HG02938 (cell line): Measurements from ENCODE around the gene MAP7D3.

Experiments used
- ATAC-seq: cut with Tn5 transposase; IDR thresholded peaks from one replicate; pipeline ENCODE4 v1.9.1; 2021; ENCODE audit warnings: mild to moderate bottlenecking, moderate library complexity; ENCODE audit not compliant: unreplicated experiment

The MAP7D3 gene

DNA sequence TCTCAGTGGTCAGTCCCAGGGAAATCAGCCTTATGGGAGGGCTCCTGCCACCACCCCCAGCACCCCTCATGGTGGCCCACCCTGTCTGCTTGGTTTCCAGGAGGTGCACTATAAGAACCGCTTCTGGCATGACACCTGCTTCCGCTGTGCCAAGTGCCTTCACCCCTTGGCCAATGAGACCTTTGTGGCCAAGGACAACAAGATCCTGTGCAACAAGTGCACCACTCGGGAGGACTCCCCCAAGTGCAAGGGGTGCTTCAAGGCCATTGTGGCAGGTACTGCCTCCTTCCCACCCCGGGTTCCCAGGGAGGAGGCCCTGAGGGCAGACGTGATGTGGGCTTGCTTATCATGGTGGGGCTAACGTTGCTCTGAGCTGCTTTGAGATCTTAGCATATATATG is 44.3 kb downstream of the MAP7D3 start:
- no peak for ATAC-seq

GRCh38 chrX:136205882-136206380 is 45.3 kb downstream of the MAP7D3 start:
- ATAC-seq = no peak

DNA sequence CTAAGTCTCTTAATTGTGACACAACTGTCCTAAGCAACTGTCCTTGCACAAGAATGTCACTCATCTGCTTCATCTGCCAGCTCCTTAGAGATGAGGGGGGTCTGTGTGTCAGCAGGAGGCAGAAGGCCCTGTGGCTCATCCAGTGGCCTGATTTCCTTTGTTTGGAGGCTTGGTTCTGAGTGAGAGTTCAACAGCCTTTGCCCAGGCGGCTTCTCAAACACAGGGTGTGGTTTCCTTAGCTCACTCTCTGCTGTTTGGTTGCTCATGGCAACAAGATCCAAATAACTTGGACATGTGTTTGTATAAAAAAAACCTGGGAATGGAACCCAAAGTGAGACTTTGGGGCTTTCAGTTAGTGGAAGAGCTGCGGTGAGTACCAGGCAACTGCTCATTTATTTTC is 46.6 kb downstream of the MAP7D3 start:
- ATAC-seq = no peak

DNA sequence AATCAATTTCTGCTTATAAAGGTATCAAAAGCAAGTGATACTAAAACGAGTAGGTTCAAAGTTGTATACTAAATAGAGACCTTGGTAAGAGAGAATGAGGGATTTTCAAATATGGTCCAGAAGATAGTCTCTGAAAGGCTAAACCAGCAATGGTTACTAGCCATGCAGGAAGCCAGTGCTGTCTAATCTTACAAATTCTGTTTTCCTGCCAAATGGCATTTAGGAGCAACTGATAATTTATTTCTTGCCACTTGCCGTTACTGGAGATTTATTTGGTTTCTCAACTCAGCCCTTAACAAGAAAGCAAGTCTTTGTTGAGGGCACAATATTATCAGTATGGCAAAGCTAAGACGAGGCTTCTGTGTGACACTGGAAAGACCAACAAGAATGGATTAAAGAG is 47.2 kb downstream of the MAP7D3 start:
- no peak for ATAC-seq

GRCh38 chrX:136203438-136203837 is 47.8 kb downstream of the MAP7D3 start:
- ATAC-seq = no peak

- ATAC-seq = no peak
These were observed 48.3 kb downstream of the MAP7D3 start for GRCh38 chrX:136202889-136203288.

DNA sequence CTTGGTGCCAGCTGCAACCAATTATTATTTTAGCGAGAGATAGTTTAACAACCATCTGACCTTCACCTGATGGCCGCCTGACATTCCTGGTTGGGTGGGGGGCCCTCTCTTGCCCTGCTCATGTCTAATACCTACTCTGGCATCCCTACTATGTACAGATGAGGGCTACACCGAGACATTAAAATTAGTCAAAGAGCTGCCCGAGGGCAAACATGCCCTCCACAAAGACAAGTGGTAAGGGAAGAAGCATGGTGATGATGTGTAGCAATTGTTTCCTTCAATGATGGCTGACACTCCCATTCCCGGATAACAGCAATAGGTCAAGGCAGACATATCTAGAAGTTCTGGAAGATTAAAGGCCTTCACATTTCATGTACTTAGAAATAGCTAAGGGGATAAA is 49.6 kb downstream of the MAP7D3 start:
- no peak for ATAC-seq

DNA sequence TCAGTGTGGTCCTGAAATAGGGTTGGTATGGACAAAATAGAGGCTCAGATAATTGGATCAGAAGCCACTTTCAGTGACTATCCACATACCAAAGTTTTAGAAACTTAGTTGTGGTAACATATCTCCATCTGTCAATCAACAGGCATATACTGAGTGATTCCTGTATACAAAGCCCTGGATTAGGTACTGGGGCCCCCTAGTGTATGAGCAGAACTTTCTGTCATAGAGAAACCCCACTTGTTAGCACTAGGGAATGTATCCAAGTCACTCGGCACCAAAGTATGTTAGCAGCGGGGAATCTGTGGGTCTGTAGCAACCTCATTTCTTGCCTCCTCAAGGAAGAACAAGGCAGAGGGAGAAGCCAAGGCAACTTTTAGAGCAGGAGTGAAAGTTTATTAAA is 50.7 kb downstream of the MAP7D3 start:
- ATAC-seq = no peak

- ATAC-seq = no peak
These were observed 51.8 kb downstream of the MAP7D3 start for GRCh38 chrX:136199365-136199764.

GRCh38 chrX:136198678-136199243 is 52.4 kb downstream of the MAP7D3 start:
- no peak for ATAC-seq

DNA sequence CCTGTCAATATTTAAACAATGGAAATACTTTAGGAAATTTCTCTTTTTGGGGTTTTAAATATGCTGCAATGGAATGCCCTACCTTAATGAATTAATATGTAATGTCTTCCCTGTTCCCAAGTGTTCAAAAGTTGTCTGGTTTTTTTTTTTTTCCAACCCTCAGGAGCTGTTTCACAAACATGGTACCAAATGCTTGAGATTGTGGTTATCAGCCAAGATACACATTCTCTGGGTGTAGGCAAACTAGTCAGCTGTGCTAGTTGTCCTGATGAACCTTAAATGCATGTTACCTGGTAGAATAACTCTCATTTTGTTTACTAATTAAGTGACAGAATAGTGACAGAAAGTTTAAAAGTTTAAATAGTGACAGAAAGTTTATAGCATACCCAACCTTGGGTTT is 53.2 kb downstream of the MAP7D3 start:
- ATAC-seq = no peak

DNA sequence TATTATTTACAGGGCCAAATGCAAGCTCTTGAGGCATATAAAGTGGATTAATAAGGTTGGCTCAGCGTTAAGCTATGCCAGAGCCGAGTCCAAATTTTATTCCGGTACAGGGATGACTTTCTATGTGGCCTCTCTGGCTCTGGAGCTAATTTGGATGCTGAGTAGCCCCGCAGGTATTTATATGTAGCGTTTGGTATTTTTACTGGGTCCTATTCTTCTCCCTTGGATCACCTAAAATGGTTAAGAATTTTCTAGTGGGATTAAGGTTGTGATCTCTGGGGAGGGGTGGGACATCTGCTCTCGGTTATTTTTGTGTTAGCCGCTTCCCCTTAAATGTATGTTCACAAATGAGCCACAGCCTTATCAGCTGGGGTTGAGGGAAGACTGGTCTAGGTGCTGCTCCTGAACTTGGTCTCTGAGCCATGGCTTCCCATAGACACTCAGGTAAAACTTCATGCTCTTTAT is 54.5 kb downstream of the MAP7D3 start:
- no peak for ATAC-seq

GRCh38 chrX:136195247-136195646 is 56.0 kb downstream of the MAP7D3 start:
- ATAC-seq = no peak

DNA sequence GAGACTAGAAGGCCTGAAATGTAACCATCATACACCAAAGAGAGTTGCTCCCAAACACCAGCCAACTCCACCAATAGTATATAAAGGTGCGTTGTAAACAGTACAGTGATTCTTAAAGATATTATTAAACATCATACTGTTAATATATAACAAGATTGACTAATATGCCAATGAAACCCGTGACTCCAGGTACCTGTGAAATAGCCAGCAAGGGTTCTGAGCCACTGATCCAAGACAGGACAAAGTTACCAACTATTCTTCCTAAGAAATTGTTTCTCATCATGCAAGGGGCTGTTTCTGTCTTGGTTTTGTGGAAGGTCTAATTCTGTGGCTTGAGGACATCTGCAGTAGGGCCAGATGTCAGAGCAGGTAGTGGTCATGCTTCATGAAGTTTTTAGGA is 56.7 kb downstream of the MAP7D3 start:
- ATAC-seq = no peak

DNA sequence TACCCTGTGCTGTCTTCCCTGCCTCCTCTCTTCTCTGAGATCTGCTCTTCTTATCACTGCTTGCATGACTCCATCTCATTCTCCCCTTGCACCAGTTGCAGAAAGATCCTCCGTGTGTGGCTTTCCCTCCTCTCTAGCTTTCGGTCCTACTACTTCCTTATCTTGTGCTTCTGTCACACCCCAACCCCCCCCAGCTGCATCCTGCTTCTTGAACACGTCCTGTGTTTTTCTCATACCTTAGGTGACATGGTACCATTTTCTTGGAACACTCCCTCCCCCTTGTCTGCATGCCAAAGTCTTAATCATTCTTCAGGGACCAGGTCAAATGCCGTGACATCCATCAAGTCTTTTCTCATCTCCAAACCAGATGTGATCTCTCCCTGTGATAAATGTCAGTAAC is 57.4 kb downstream of the MAP7D3 start:
- no peak for ATAC-seq

GRCh38 chrX:136192839-136193414 is 58.3 kb downstream of the MAP7D3 start:
- no peak for ATAC-seq

- ATAC-seq = no peak
These were observed 59.1 kb downstream of the MAP7D3 start for GRCh38 chrX:136192135-136192534.

- ATAC-seq = no peak
These were observed 60.0 kb downstream of the MAP7D3 start for GRCh38 chrX:136191171-136191570.

DNA sequence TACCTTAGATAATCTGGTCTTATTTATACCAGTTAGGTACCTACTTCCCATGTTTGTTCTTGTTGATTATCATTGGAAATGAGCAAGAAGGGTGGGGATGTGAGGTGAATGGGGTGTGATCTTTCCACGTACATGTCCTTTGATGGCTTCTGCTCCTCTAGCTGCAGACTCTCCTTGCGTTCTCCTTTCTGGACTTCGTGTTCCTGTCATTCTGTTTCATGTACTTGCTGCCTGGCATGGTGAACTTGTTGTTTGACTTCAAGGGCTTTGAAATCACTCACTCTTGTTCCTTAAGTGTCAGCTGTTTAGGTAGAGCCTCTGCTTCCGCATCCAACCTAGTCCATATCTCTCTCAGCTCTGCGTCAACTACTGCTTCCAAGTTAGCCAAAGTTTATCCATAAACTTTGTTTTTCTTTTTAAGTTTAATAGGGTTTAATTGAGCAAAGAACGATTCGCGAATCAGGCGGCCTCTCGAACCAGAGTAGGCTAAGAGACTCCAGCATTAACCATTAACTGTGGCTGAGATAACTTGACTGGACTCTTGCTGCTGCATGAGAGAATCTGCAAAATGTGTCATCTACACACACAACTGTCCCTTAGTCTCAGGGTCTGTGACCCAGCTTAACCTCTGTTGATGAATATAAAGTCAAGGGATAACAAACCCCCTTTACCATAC is 61.0 kb downstream of the MAP7D3 start:
- ATAC-seq = no peak

DNA sequence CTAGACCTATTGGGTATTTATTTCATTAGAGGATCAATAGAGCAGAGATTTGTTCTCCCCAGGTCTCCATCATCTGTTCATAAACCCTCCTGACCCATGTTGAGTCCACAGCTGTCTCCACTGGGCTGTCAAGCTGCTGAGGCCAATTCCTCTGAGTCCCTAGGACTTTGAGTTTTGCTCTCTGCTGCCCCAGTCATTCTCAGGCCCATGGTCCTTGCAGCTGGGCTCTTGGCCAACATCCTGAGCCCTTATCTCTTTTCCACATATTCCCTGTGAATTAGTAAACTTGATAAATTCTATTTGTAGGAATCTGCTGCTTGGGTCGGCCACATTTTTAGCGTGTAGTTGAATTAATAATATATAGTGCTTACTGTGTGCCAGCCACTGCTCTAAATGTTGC is 62.0 kb downstream of the MAP7D3 start:
- ATAC-seq = no peak

DNA sequence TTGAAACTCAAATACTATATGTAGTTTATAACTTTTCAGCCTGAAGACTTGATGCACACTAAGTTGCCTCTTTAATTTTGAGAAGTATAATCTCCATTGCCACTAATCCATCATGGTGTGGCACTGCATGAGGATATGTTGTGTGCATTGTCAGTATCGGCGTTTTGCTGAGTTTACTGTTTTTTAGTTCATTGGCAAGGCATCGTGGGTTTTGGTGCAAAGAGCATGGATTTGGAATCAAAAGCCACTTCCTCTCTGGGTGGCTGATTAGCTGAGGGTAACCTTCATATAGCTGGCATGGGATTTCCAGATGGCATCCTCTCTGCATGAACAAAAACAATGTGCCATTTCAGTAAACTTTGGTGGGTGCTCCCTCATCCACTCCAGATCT is 65.2 kb downstream of the MAP7D3 start:
- ATAC-seq = no peak

- ATAC-seq = no peak
These were observed 65.7 kb downstream of the MAP7D3 start for GRCh38 chrX:136185401-136186022.
